ENCODE measurements around the gene SYT14.
"Not testable (repeated sequence)": the region's sequence is repeated elsewhere in the genome, so short reads cannot be mapped to it uniquely, and the experiment has no call there.

The SYT14 gene

GRCh38 chr1:210174133-210174532 is 236.1 kb downstream of the SYT14 start:
- no peak overlapping the region for H3K4me3 ChIP-seq (ENCODE audit: low read length, poor library complexity, severe bottlenecking)
- no peak overlapping the region for H3K9ac ChIP-seq (ENCODE audit: low read depth, low read length, poor library complexity, severe bottlenecking)
- no peaks in the 10 kb centered on the region for H3F3A ChIP-seq (ENCODE audit: low read depth)
- H2AFZ ChIP-seq (ENCODE audit: low read length), result no peak overlapping the region
- no peaks in the 10 kb centered on the region for H3K9me3 ChIP-seq (ENCODE audit: insufficient read depth, low read depth, low read length)
- no peak overlapping the region for H3K4me2 ChIP-seq (ENCODE audit: low read depth, low read length, poor library complexity, severe bottlenecking)
- H4K20me1 ChIP-seq (ENCODE audit: insufficient read depth, low read length, poor library complexity, severe bottlenecking), result no peaks in the 10 kb centered on the region
- H3K27me3 ChIP-seq (ENCODE audit: insufficient read depth, low read length, poor library complexity, severe bottlenecking), result no peaks in the 10 kb centered on the region
- no peaks in the 10 kb centered on the region for H3K9me2 ChIP-seq (replicated peaks; ENCODE audit: low read depth, low read length)
- no peaks in the 10 kb centered on the region for H3K79me2 ChIP-seq (ENCODE audit: insufficient read depth, low read length)
- H3K36me3 ChIP-seq (ENCODE audit: insufficient read depth, low read length), result no peaks in the 10 kb centered on the region
- no peaks in the 10 kb centered on the region for H3K4me1 ChIP-seq (ENCODE audit: insufficient read depth, low read length, poor library complexity, severe bottlenecking)
- TF ChIP-seq EZH2phosphoT487 (IDR thresholded peaks at IDR 0.05; ENCODE audit: borderline replicate concordance) (no peak), CTCF (conservative IDR thresholded peaks at IDR 0.05; ENCODE audit: low read length) (no peak)

- H3K9me2 ChIP-seq (replicated peaks; ENCODE audit: low read depth, low read length), result no peaks in the 10 kb centered on the region
- H3K4me3 ChIP-seq (ENCODE audit: low read length, poor library complexity, severe bottlenecking), result no peak overlapping the region
- H3F3A ChIP-seq (ENCODE audit: low read depth), result no peaks in the 10 kb centered on the region
- H3K27me3 ChIP-seq (ENCODE audit: insufficient read depth, low read length, poor library complexity, severe bottlenecking), result no peaks in the 10 kb centered on the region
- no peaks in the 10 kb centered on the region for H3K36me3 ChIP-seq (ENCODE audit: insufficient read depth, low read length)
- H3K9ac ChIP-seq (ENCODE audit: low read depth, low read length, poor library complexity, severe bottlenecking), result no peak overlapping the region
- H3K4me1 ChIP-seq (ENCODE audit: insufficient read depth, low read length, poor library complexity, severe bottlenecking), result no peaks in the 10 kb centered on the region
- H3K79me2 ChIP-seq (ENCODE audit: insufficient read depth, low read length), result no peaks in the 10 kb centered on the region
- no peaks in the 10 kb centered on the region for H4K20me1 ChIP-seq (ENCODE audit: insufficient read depth, low read length, poor library complexity, severe bottlenecking)
- TF ChIP-seq EZH2phosphoT487 (IDR thresholded peaks at IDR 0.05; ENCODE audit: borderline replicate concordance), result no peak
- no peak; the same call in 1 of the 2 replicates for TF ChIP-seq CTCF (conservative IDR thresholded peaks at IDR 0.05; ENCODE audit: low read length)
- H3K4me2 ChIP-seq (ENCODE audit: low read depth, low read length, poor library complexity, severe bottlenecking), result no peak overlapping the region
- H2AFZ ChIP-seq (ENCODE audit: low read length), result no peak overlapping the region
- no peaks in the 10 kb centered on the region for H3K9me3 ChIP-seq (ENCODE audit: insufficient read depth, low read depth, low read length)
Observed at GRCh38 chr1:210185063-210185462, 247.0 kb downstream of the SYT14 start.

GRCh38 chr1:210187849-210188606 is 250.0 kb downstream of the SYT14 start:
- not testable (repeated sequence) for H3K4me2 ChIP-seq (ENCODE audit: low read depth, low read length, poor library complexity, severe bottlenecking); H3K27me3 ChIP-seq (ENCODE audit: insufficient read depth, low read length, poor library complexity, severe bottlenecking); H2AFZ ChIP-seq (ENCODE audit: low read length); H4K20me1 ChIP-seq (ENCODE audit: insufficient read depth, low read length, poor library complexity, severe bottlenecking); H3K9me3 ChIP-seq (ENCODE audit: insufficient read depth, low read depth, low read length); H3K9me2 ChIP-seq (replicated peaks; ENCODE audit: low read depth, low read length); H3F3A ChIP-seq (ENCODE audit: low read depth); H3K4me3 ChIP-seq (ENCODE audit: low read length, poor library complexity, severe bottlenecking); H3K36me3 ChIP-seq (ENCODE audit: insufficient read depth, low read length); H3K4me1 ChIP-seq (ENCODE audit: insufficient read depth, low read length, poor library complexity, severe bottlenecking); H3K79me2 ChIP-seq (ENCODE audit: insufficient read depth, low read length); H3K9ac ChIP-seq (ENCODE audit: low read depth, low read length, poor library complexity, severe bottlenecking)

GRCh38 chr1:210189426-210189825 is 251.4 kb downstream of the SYT14 start:
- Histone ChIP-seq H3K4me3 (ENCODE audit: low read length, poor library complexity, severe bottlenecking) (no peak overlapping the region), H3K36me3 (ENCODE audit: insufficient read depth, low read length) (no peaks in the 10 kb centered on the region), H3K9ac (ENCODE audit: low read depth, low read length, poor library complexity, severe bottlenecking) (no peak overlapping the region), H3F3A (ENCODE audit: low read depth) (no peaks in the 10 kb centered on the region), H2AFZ (ENCODE audit: low read length) (no peak overlapping the region), H3K4me1 (ENCODE audit: insufficient read depth, low read length, poor library complexity, severe bottlenecking) (no peaks in the 10 kb centered on the region), H3K79me2 (ENCODE audit: insufficient read depth, low read length) (no peaks in the 10 kb centered on the region), H3K27me3 (ENCODE audit: insufficient read depth, low read length, poor library complexity, severe bottlenecking) (no peaks in the 10 kb centered on the region), H4K20me1 (ENCODE audit: insufficient read depth, low read length, poor library complexity, severe bottlenecking) (no peaks in the 10 kb centered on the region), H3K9me3 (ENCODE audit: insufficient read depth, low read depth, low read length) (no peaks in the 10 kb centered on the region), H3K9me2 (replicated peaks; ENCODE audit: low read depth, low read length) (no peaks in the 10 kb centered on the region), H3K4me2 (ENCODE audit: low read depth, low read length, poor library complexity, severe bottlenecking) (no peak overlapping the region)
- TF ChIP-seq EZH2phosphoT487 (IDR thresholded peaks at IDR 0.05; ENCODE audit: borderline replicate concordance) (no peak), CTCF (conservative IDR thresholded peaks at IDR 0.05; ENCODE audit: low read length) (no peak)
